NB4 (cell line): Measurements from ENCODE around the gene DPYD.

Source experiments
- DNase-seq: peaks from one replicate; pipeline ENCODE4 v3.0.0; 2010; ENCODE audit warnings: low read depth
- H3K4me3 ChIP-seq: one replicate; pipeline ENCODE4 v1.5.1; 2011; ENCODE audit warnings: mild to moderate bottlenecking, low read depth, low read length, moderate library complexity
- CTCF ChIP-seq: IDR thresholded peaks from one replicate; pipeline ENCODE4 v1.5.1; 2012; ENCODE audit warnings: low read depth, low read length
- MAX ChIP-seq: IDR thresholded peaks from 2 replicates; pipeline ENCODE4 v1.6.1; 2011; ENCODE audit warnings: low read depth, low read length
- MYC ChIP-seq: IDR thresholded peaks from 2 replicates; pipeline ENCODE4 v1.6.1; 2011; ENCODE audit warnings: low read depth, low read length
- POLR2A ChIP-seq: IDR thresholded peaks from 2 replicates; pipeline ENCODE4 v1.6.1; 2011; ENCODE audit warnings: mild to moderate bottlenecking; ENCODE audit not compliant: insufficient read length; ENCODE audit errors: extremely low read depth

The DPYD gene

GRCh38 chr1:97092824-97093223, 828.0 kb downstream of the DPYD start:
- DNase-seq, result no peak
- TF ChIP-seq MAX (no peak), CTCF (no peak), MYC (no peak), POLR2A (no peak)
- H3K4me3 ChIP-seq, result no peak overlapping the region

GRCh38 chr1:97091679-97092078, 829.2 kb downstream of the DPYD start:
- no peak for TF ChIP-seq MYC
- TF ChIP-seq CTCF, result no peak
- no peak for TF ChIP-seq POLR2A
- no peak for TF ChIP-seq MAX
- H3K4me3 ChIP-seq, result no peak overlapping the region
- no peak for DNase-seq

- peak; percentile 3 for DNase-seq
- no peak overlapping the region for H3K4me3 ChIP-seq
- TF ChIP-seq POLR2A, result no peak
- TF ChIP-seq MAX, result no peak
- no peak for TF ChIP-seq CTCF
- TF ChIP-seq MYC, result no peak
Measured at GRCh38 chr1:97091263-97091662, 829.6 kb downstream of the DPYD start.

GRCh38 chr1:97090725-97091124, 830.1 kb downstream of the DPYD start:
- H3K4me3 ChIP-seq, result no peak overlapping the region
- TF ChIP-seq CTCF (no peak), MYC (no peak), POLR2A (no peak)
- DNase-seq, result no peak

GRCh38 chr1:97089173-97089572, 831.7 kb downstream of the DPYD start:
- TF ChIP-seq MAX, result no peak
- no peak for TF ChIP-seq MYC
- no peak for TF ChIP-seq CTCF
- TF ChIP-seq POLR2A, result no peak
- no peak overlapping the region for H3K4me3 ChIP-seq
- no peak for DNase-seq

- DNase-seq, result no peak
- H3K4me3 ChIP-seq, result no peak overlapping the region
- TF ChIP-seq CTCF (no peak), MAX (no peak), POLR2A (no peak), MYC (no peak)
Measured at GRCh38 chr1:97088391-97088790, 832.4 kb downstream of the DPYD start.
